K562 (cell line): ENCODE data around the gene NME7. TPM values are rescaled to one million over a fixed set of nuclear protein-coding genes. Genes with fewer than 3 reads are reported as not detected.

Experiments used
- ATAC-seq: fragments of 200-7000 bp; cut with Tn5 transposase; 3 replicates; pipeline ENCODE4 v1.9.1; 2020; ENCODE audit warnings: moderate library complexity
- BruUV-seq: library from RNA; stranded (reverse); fragments of 400-500 nt; replicated peaks from 2 replicates; lab custom pipeline; 2021; lab: Mats Ljungman, UMichigan
- CTCF ChIA-PET: fragments of 300-600 bp; formaldehyde crosslinking; extraction: SDS; loops from one replicate; lab custom pipeline; 2021; ENCODE audit warnings: low intra/inter-chr PET ratio; lab: Yijun Ruan, JAX
- POLR2A ChIA-PET: fragments of 300-600, 350-650 bp; sonication (Branson Sonifier 250); formaldehyde crosslinking; extraction: SDS; loops from one replicate; lab custom pipeline; 2021; ENCODE audit warnings: antibody characterized with exemption, inconsistent platforms; lab: Yijun Ruan, JAX
- DNase-seq, 4 experiments: peaks; one replicate each; pipeline versions ENCODE4 v3.0.0 to v3.0.0-alpha.2; 2011 to 2018; ENCODE audit warnings: low spot score in 3 of 4, mixed read lengths in 3 of 4; ENCODE audit errors: extremely low read depth in 1 of 4
- FAIRE-seq: peaks from 2 replicates; lab custom pipeline; 2011; peaks lifted over from hg19 to GRCh38; lab: Jason Lieb, UNC
- H2AFZ ChIP-seq: 2 replicates; pipeline ENCODE4 v1.6.0; 2011; ENCODE audit warnings: low read depth, low read length, control low read depth, inconsistent platforms
- H3K27ac ChIP-seq: fragments of 200-600 bp; 3 replicates; pipeline ENCODE4 v1.8.0; 2011; ENCODE audit warnings: low read depth, mild to moderate bottlenecking, control low read depth, inconsistent platforms, low read length, moderate library complexity, mixed read lengths; ENCODE audit errors: extremely low read depth
- H3K27me3 ChIP-seq, 2 experiments: fragments of 300-600 bp in 1 of 2; 2 replicates in 1 of 2; 3 replicates in 1 of 2; pipeline versions ENCODE4 v1.6.0 to v1.8.0; 2011; ENCODE audit warnings: inconsistent platforms in 2 of 2, low read length in 2 of 2, mild to moderate bottlenecking in 1 of 2, mixed read lengths in 1 of 2, moderate library complexity in 1 of 2; ENCODE audit not compliant: control insufficient read depth in 2 of 2, insufficient read depth in 2 of 2
- H3K36me3 ChIP-seq: fragments of 300-600 bp; 3 replicates; pipeline ENCODE4 v1.8.0; 2011; ENCODE audit warnings: mild to moderate bottlenecking, low read length, inconsistent platforms; ENCODE audit not compliant: control insufficient read depth, insufficient read depth
- H3K4me1 ChIP-seq, 2 experiments: fragments of 200-600 bp in 1 of 2; replicated peaks in 1 of 2; 2 replicates in 1 of 2; 3 replicates in 1 of 2; pipeline versions ENCODE4 v1.5.1 to v1.8.0; 2011; ENCODE audit warnings: inconsistent platforms in 2 of 2, low read length in 2 of 2, mild to moderate bottlenecking in 1 of 2, mixed read lengths in 1 of 2, moderate library complexity in 1 of 2; ENCODE audit not compliant: control insufficient read depth in 2 of 2, insufficient read depth in 2 of 2
- H3K4me2 ChIP-seq: 2 replicates; pipeline ENCODE4 v1.6.1; 2011; ENCODE audit warnings: low read length, control low read depth, inconsistent platforms, mixed read lengths; ENCODE audit not compliant: insufficient read depth
- H3K4me3 ChIP-seq: fragments of 200-600 bp; sonication (generic), shearing (Covaris generic); 2 replicates; pipeline ENCODE4 v1.5.1; 2016; ENCODE audit warnings: control low read depth, inconsistent platforms
- H3K79me2 ChIP-seq: fragments of 200-600 bp; 3 replicates; pipeline ENCODE4 v1.8.0; 2011; ENCODE audit warnings: low read length, inconsistent platforms; ENCODE audit not compliant: control insufficient read depth, insufficient read depth
- H3K9ac ChIP-seq, 2 experiments: 2 replicates each; pipeline versions ENCODE4 v1.6.0 to v1.6.1; 2011; ENCODE audit warnings: low read depth in 2 of 2, low read length in 2 of 2, control low read depth in 1 of 2, inconsistent platforms in 1 of 2, mild to moderate bottlenecking in 1 of 2, mixed read lengths in 1 of 2; ENCODE audit not compliant: insufficient read depth in 1 of 2
- H3K9me1 ChIP-seq: one replicate; pipeline ENCODE4 v1.6.0; 2011; ENCODE audit warnings: inconsistent platforms, mild to moderate bottlenecking, low read length, moderate library complexity; ENCODE audit not compliant: control insufficient read depth, insufficient read depth
- H3K9me3 ChIP-seq: replicated peaks from 2 replicates; pipeline ENCODE4 v1.5.1; 2011; ENCODE audit warnings: low read depth, low read length, inconsistent platforms; ENCODE audit not compliant: control insufficient read depth, insufficient read depth
- H4K20me1 ChIP-seq: replicated peaks from 2 replicates; pipeline ENCODE4 v1.6.1; 2011; ENCODE audit warnings: low read length, inconsistent platforms, mixed read lengths; ENCODE audit not compliant: control insufficient read depth, insufficient read depth
- ATF3 ChIP-seq, 2 experiments: fragments of 450-650 bp in 1 of 2; sonication (generic) in 1 of 2; formaldehyde crosslinking in 1 of 2; IDR thresholded peaks in 1 of 2; conservative IDR thresholded peaks in 1 of 2; 2 replicates each; pipeline versions ENCODE4 v1.6.1 to v1.8.1; 2016 to 2023; ENCODE audit warnings: mild to moderate bottlenecking in 2 of 2, moderate library complexity in 2 of 2, inconsistent platforms in 1 of 2, missing genetic modification reagents in 1 of 2
- CEBPG ChIP-seq, 3 experiments: fragments of 200-800 bp in 1 of 3; sonication (Bioruptor generic) in 1 of 3; sonication (generic) in 1 of 3; formaldehyde crosslinking in 1 of 3; IDR thresholded peaks in 2 of 3; conservative IDR thresholded peaks in 1 of 3; 2 replicates each; pipeline versions ENCODE4 v1.6.1 to v1.8.0; 2016 to 2022; ENCODE audit warnings: missing compliant biosample characterization in 2 of 3, missing genetic modification characterization in 2 of 3, mild to moderate bottlenecking in 1 of 3, missing genetic modification reagents in 1 of 3
- KLF10 ChIP-seq: fragments of 250-450 bp; sonication (Bioruptor Pico); IDR thresholded peaks from 2 replicates; pipeline ENCODE4 v1.6.1; 2021; ENCODE audit warnings: matching md5 sums
- MEIS2 ChIP-seq: fragments of 450-650 bp; IDR thresholded peaks from 2 replicates; pipeline ENCODE4 v1.6.1; 2014; ENCODE audit warnings: mild to moderate bottlenecking; ENCODE audit not compliant: partially characterized antibody
- PBX2 ChIP-seq, 2 experiments: IDR thresholded peaks in 1 of 2; conservative IDR thresholded peaks in 1 of 2; 2 replicates each; pipeline ENCODE4 v1.6.1; 2016; ENCODE audit warnings: low read depth in 2 of 2, mild to moderate bottlenecking in 1 of 2, missing compliant biosample characterization in 1 of 2, missing genetic modification characterization in 1 of 2, moderate library complexity in 1 of 2
- PML ChIP-seq: IDR thresholded peaks from 2 replicates; pipeline ENCODE4 v1.6.1; 2012; ENCODE audit warnings: low read length, inconsistent platforms
- RHOXF2B ChIP-seq: fragments of 250-450 bp; sonication (Bioruptor Pico); conservative IDR thresholded peaks from 2 replicates; pipeline ENCODE4 v1.5.1; 2021
- TGIF2 ChIP-seq: sonication (generic); formaldehyde crosslinking; IDR thresholded peaks from 2 replicates; pipeline ENCODE4 v1.8.1; 2022; ENCODE audit warnings: mild to moderate bottlenecking, missing genetic modification reagents, moderate library complexity
- ZNF133 ChIP-seq: fragments of 250-450 bp; sonication (Bioruptor Pico); IDR thresholded peaks from 2 replicates; pipeline ENCODE4 v1.4.0; 2020; ENCODE audit warnings: mild to moderate bottlenecking
- ZNF212 ChIP-seq: fragments of 450-650 bp; formaldehyde crosslinking; IDR thresholded peaks from 2 replicates; pipeline ENCODE4 v1.4.0; 2020; ENCODE audit warnings: mild to moderate bottlenecking
- ZNF695 ChIP-seq: fragments of 450-650 bp; formaldehyde crosslinking; IDR thresholded peaks from 2 replicates; pipeline ENCODE4 v1.4.0; 2020; ENCODE audit warnings: mild to moderate bottlenecking, moderate library complexity
- WGBS: fragments of 100-300 bp; shearing (Covaris generic); methylation state at CpG from one replicate; pipeline ENCODE4 v1.1.6; 2016; ENCODE audit warnings: low coverage, mixed read lengths; ENCODE audit not compliant: insufficient coverage; ENCODE audit errors: missing lambda C conversion rate; 5-methylcytosine and 5-hydroxymethylcytosine counted together
- in situ Hi-C: fragments of 300-500 bp; cut with MboI; formaldehyde crosslinking; loops from 4 replicates; pipeline ENCODE4 v1.15.0; 2018; ENCODE audit warnings: inconsistent platforms, mixed read lengths
- intact Hi-C: fragments of 100-400 bp; cut with micrococcal nuclease; formaldehyde crosslinking; loops from 2 replicates; pipeline ENCODE4 v1.14.2; 2022
- polyA plus RNA-seq, 8 experiments: library from polyadenylated mRNA; depleted of rRNA in 4 of 8; stranded (reverse) in 5 of 8; unstranded in 3 of 8; fragments of >200 nt; fragmentation: Nextera tagmentation in 2 of 8; fragmentation: Illumina TruSeq in 1 of 8; extraction: Ambion mirVana in 2 of 8; extraction: Trizol in 1 of 8; gene quantifications; 2 replicates each; pipeline versions ENCODE4 v1.2.1 to v1.2.3, GENCODE V29; 2011 to 2014; ENCODE audit warnings: inconsistent platforms in 1 of 8, missing spikeins in 1 of 8
- total RNA-seq, 7 experiments: library from RNA; depleted of rRNA in 6 of 7; stranded (reverse); fragments of >200 nt in 6 of 7; fragmentation: Illumina TruSeq in 2 of 7; extraction: Trizol in 2 of 7; gene quantifications; 2 replicates each; pipeline versions ENCODE4 v1.2.1 to v1.2.3, GENCODE V29; 2011 to 2021; ENCODE audit warnings: low replicate concordance in 1 of 7

The NME7 gene
- total and polyA plus RNA-seq, 9 of the 15 experiments (the other 6 are each of a cell fraction or from before 2014, with no cell fraction given), result 7.9 to 43.2 (median 23.9) TPM

GRCh38 chr1:169288011-169288414, 79.6 kb downstream of the NME7 start:
- 78% methylated on average over 1 of the region's 1 CpG for WGBS
- TF ChIP-seq ZNF695, result no peak
- TF ChIP-seq ZNF133 (CRISPR knock-in tag), result no peak
- TF ChIP-seq, all 486 proteins: peak for 0
- ATAC-seq, result no peak
- no peak overlapping the region for H3K27ac ChIP-seq
- no peaks in the 10 kb centered on the region; a peak in 1 of 5 replicates for H3K4me1 ChIP-seq
- no peak for FAIRE-seq
- POLR2A ChIA-PET, result interaction anchor here (0.6 to 0.8 kb wide), 2 partner anchors 73 to 139 kb away, joined by 3 read pairs; no protein-coding TSS in a partner anchor
- H4K20me1 ChIP-seq, result no peaks in the 10 kb centered on the region
- in situ Hi-C loops, result no loop called here
- BruUV-seq, result no TSS peak
- no peaks in the 10 kb centered on the region for H3K27me3 ChIP-seq
- H3K36me3 ChIP-seq, result no peaks in the 10 kb centered on the region
- CTCF ChIA-PET, result no interaction called here
- no peak overlapping the region for H3K9ac ChIP-seq
- intact Hi-C loops, result no loop called here
- DNase-seq, result no peak
- H2AFZ ChIP-seq, result no peak overlapping the region
- no peak overlapping the region for H3K4me2 ChIP-seq
- no peaks in the 10 kb centered on the region for H3K9me3 ChIP-seq
- H3K9me1 ChIP-seq, result no peaks in the 10 kb centered on the region
- no peaks in the 10 kb centered on the region for H3K79me2 ChIP-seq
- H3K4me3 ChIP-seq, result no peak overlapping the region

- Histone ChIP-seq H3K27ac (no peak overlapping the region), H3K36me3 (no peaks in the 10 kb centered on the region), H3K9me1 (no peaks in the 10 kb centered on the region), H4K20me1 (no peaks in the 10 kb centered on the region), H2AFZ (no peak overlapping the region), H3K4me3 (no peak overlapping the region), H3K9ac (no peak overlapping the region), H3K4me1 (no peaks in the 10 kb centered on the region; a peak in 1 of 5 replicates), H3K4me2 (no peak overlapping the region), H3K9me3 (no peaks in the 10 kb centered on the region), H3K27me3 (no peaks in the 10 kb centered on the region), H3K79me2 (no peaks in the 10 kb centered on the region)
- no TSS peak for BruUV-seq
- intact Hi-C loops, result no loop called here
- CTCF ChIA-PET, result no interaction called here
- in situ Hi-C loops, result no loop called here
- ATAC-seq (no peak), FAIRE-seq (no peak), DNase-seq (no peak)
- POLR2A ChIA-PET, result interaction anchor here (0.8 kb wide), 1 partner anchor 140 kb away, joined by 3 read pairs; no protein-coding TSS in a partner anchor
- WGBS, result 22% methylated on average over 1 of the region's 1 CpG
- TF ChIP-seq RHOXF2B (no peak), TGIF2 (no peak), CEBPG (CRISPR knock-in tag; IDR thresholded peaks at IDR 0.05) (no peak), CEBPG (tag; conservative IDR thresholded peaks at IDR 0.05 in 1 of 2, IDR thresholded peaks at IDR 0.05 in 1 of 2) (peak; percentile 57 to 79), ATF3 (IDR thresholded peaks at IDR 0.05) (peak; percentile 10; the same call in 1 of the 2 replicates), ATF3 (CRISPR knock-in tag; conservative IDR thresholded peaks at IDR 0.05) (no peak), ZNF212 (CRISPR knock-in tag) (no peak), PBX2 (CRISPR knock-in tag; IDR thresholded peaks at IDR 0.05; ENCODE audit: low read depth) (no peak), PBX2 (tag; conservative IDR thresholded peaks at IDR 0.05; ENCODE audit: low read depth) (peak; percentile 72), KLF10 (CRISPR knock-in tag) (no peak), PML (no peak), MEIS2 (peak; percentile 67)
Measured at GRCh38 chr1:169287280-169287679, 80.3 kb downstream of the NME7 start.
